HepG2 (cell line): Measurements from ENCODE around the gene SRPRB. TPM values are rescaled to one million over a fixed set of nuclear protein-coding genes. Genes with fewer than 3 reads are reported as not detected.

Source experiments
- ATAC-seq: fragments of 200-7000 bp; cut with Tn5 transposase; 3 replicates; pipeline ENCODE4 v1.9.1; 2020; ENCODE audit warnings: mild to moderate bottlenecking, moderate library complexity
- BruUV-seq: library from RNA; stranded (reverse); fragments of 400-500 nt; replicated peaks from 2 replicates; lab custom pipeline; 2021; lab: Mats Ljungman, UMichigan
- CTCF ChIA-PET: fragments of 300-600 bp; formaldehyde crosslinking; extraction: SDS; loops from one replicate; lab custom pipeline; 2021; ENCODE audit warnings: low total read pairs, inconsistent platforms, low intra/inter-chr PET ratio; lab: Yijun Ruan, JAX
- POLR2A ChIA-PET: fragments of 350-600 bp; sonication (Branson Sonifier 250); formaldehyde crosslinking; loops from one replicate; lab custom pipeline; 2020; ENCODE audit warnings: antibody characterized with exemption, inconsistent platforms; lab: Yijun Ruan, JAX
- DNase-seq: peaks from one replicate; pipeline ENCODE4 v3.0.0-alpha.2; 2015; ENCODE audit warnings: low spot score
- FAIRE-seq: peaks from 3 replicates; lab custom pipeline; 2011; peaks lifted over from hg19 to GRCh38; lab: Jason Lieb, UNC
- H2AFZ ChIP-seq: one replicate; pipeline ENCODE4 v1.6.1; 2011; ENCODE audit warnings: low read length, inconsistent platforms
- H3K27ac ChIP-seq: fragments of 300-600 bp; 3 replicates; pipeline ENCODE4 v1.8.0; 2011; ENCODE audit warnings: mixed run types, mild to moderate bottlenecking, mixed read lengths, low read length, inconsistent platforms; ENCODE audit not compliant: insufficient read depth; ENCODE audit errors: extremely low read length
- H3K27me3 ChIP-seq, 2 experiments: fragments of 200-600 bp in 1 of 2; 2 replicates in 1 of 2; 3 replicates in 1 of 2; pipeline versions ENCODE4 v1.6.0 to v1.8.0; 2011; ENCODE audit warnings: low read length in 2 of 2, mild to moderate bottlenecking in 2 of 2, moderate library complexity in 2 of 2, inconsistent platforms in 1 of 2; ENCODE audit not compliant: insufficient read depth in 2 of 2, control insufficient read depth in 1 of 2
- H3K36me3 ChIP-seq, 2 experiments: fragments of 200-600 bp in 1 of 2; replicated peaks in 1 of 2; 2 replicates in 1 of 2; 3 replicates in 1 of 2; pipeline versions ENCODE4 v1.5.1 to v1.8.0; 2011; ENCODE audit warnings: low read length in 2 of 2, inconsistent platforms in 1 of 2; ENCODE audit not compliant: insufficient read depth in 2 of 2, control insufficient read depth in 1 of 2
- H3K4me1 ChIP-seq: 2 replicates; pipeline ENCODE4 v1.5.1; 2012; ENCODE audit warnings: low read length, inconsistent platforms; ENCODE audit not compliant: insufficient read depth
- H3K4me2 ChIP-seq: 2 replicates; pipeline ENCODE4 v1.6.0; 2011; ENCODE audit warnings: low read depth, low read length, inconsistent platforms
- H3K4me3 ChIP-seq, 3 experiments: fragments of 200-600 bp in 1 of 3; sonication (generic), shearing (Covaris generic) in 1 of 3; replicated peaks in 1 of 3; 2 replicates each; pipeline ENCODE4 v1.5.1; 2011 to 2016; ENCODE audit warnings: low read length in 3 of 3, inconsistent platforms in 2 of 3, low read depth in 2 of 3, mild to moderate bottlenecking in 2 of 3, control low read depth in 1 of 3, mixed read lengths in 1 of 3; ENCODE audit not compliant: insufficient read depth in 1 of 3
- H3K79me2 ChIP-seq: one replicate; pipeline ENCODE4 v1.6.1; 2011; ENCODE audit warnings: low read length, inconsistent platforms; ENCODE audit not compliant: insufficient read depth
- H3K9ac ChIP-seq: 2 replicates; pipeline ENCODE4 v1.6.0; 2011; ENCODE audit warnings: mild to moderate bottlenecking, low read depth, low read length, inconsistent platforms; ENCODE audit not compliant: insufficient read depth
- H3K9me3 ChIP-seq: 2 replicates; pipeline ENCODE4 v1.5.1; 2012; ENCODE audit warnings: mild to moderate bottlenecking, low read length
- H4K20me1 ChIP-seq: 2 replicates; pipeline ENCODE4 v1.6.0; 2011; ENCODE audit warnings: inconsistent platforms, mild to moderate bottlenecking, low read length, moderate library complexity; ENCODE audit not compliant: insufficient read depth
- ARID3A ChIP-seq: IDR thresholded peaks from 2 replicates; pipeline ENCODE4 v1.6.1; 2012; ENCODE audit warnings: low read depth, low read length, improper control_type of control experiment
- CEBPG ChIP-seq: IDR thresholded peaks from 2 replicates; pipeline ENCODE4 v1.6.1; 2016
- CREM ChIP-seq, 2 experiments: sonication (generic) in 1 of 2; formaldehyde crosslinking in 1 of 2; IDR thresholded peaks; 2 replicates each; pipeline versions ENCODE4 v1.4.0 to v1.6.1; 2016 to 2020; ENCODE audit warnings: antibody characterized with exemption in 1 of 2, mild to moderate bottlenecking in 1 of 2, missing genetic modification reagents in 1 of 2
- DPF2 ChIP-seq: sonication (generic); formaldehyde crosslinking; IDR thresholded peaks from 2 replicates; pipeline ENCODE4 v1.4.0; 2020; ENCODE audit warnings: mild to moderate bottlenecking, low read depth, missing genetic modification reagents, borderline replicate concordance
- EP300 ChIP-seq, 3 experiments: sonication (generic) in 1 of 3; formaldehyde crosslinking in 1 of 3; IDR thresholded peaks; 2 replicates each; pipeline versions ENCODE4 v1.5.1 to v1.6.1; 2011 to 2020; ENCODE audit warnings: low read depth in 2 of 3, low read length in 2 of 3, borderline replicate concordance in 1 of 3, improper control_type of control experiment in 1 of 3, mild to moderate bottlenecking in 1 of 3, missing genetic modification reagents in 1 of 3, moderate library complexity in 1 of 3
- MAFK ChIP-seq, 2 experiments: IDR thresholded peaks in 1 of 2; conservative IDR thresholded peaks in 1 of 2; 2 replicates each; pipeline ENCODE4 v1.6.1; 2011; ENCODE audit warnings: improper control_type of control experiment in 2 of 2, low read length in 2 of 2
- MIER3 ChIP-seq: IDR thresholded peaks from 2 replicates; pipeline ENCODE4 v1.6.1; 2016; ENCODE audit warnings: missing compliant biosample characterization, borderline replicate concordance
- MTERF4 ChIP-seq: sonication (generic); formaldehyde crosslinking; IDR thresholded peaks from 2 replicates; pipeline ENCODE4 v1.8.0; 2023; ENCODE audit warnings: mild to moderate bottlenecking, missing genetic modification reagents
- PBX2 ChIP-seq: IDR thresholded peaks from 2 replicates; pipeline ENCODE4 v1.6.1; 2016; ENCODE audit warnings: control low read depth
- RBM39 ChIP-seq: fragments of 200-400 bp; formaldehyde crosslinking; IDR thresholded peaks from one replicate; pipeline ENCODE4 v1.6.1; 2018; ENCODE audit warnings: antibody characterized with exemption, mild to moderate bottlenecking, low read depth, low read length; ENCODE audit not compliant: poor library complexity, severe bottlenecking
- RFXAP ChIP-seq: sonication (generic); formaldehyde crosslinking; IDR thresholded peaks from 2 replicates; pipeline ENCODE4 v1.4.0; 2020; ENCODE audit warnings: missing genetic modification reagents, borderline replicate concordance
- RXRB ChIP-seq: IDR thresholded peaks from 2 replicates; pipeline ENCODE4 v1.6.1; 2016; ENCODE audit warnings: borderline replicate concordance, missing genetic modification reagents, missing compliant biosample characterization
- STAT5B ChIP-seq: sonication (generic); formaldehyde crosslinking; IDR thresholded peaks from 2 replicates; pipeline ENCODE4 v1.4.0; 2020; ENCODE audit warnings: missing genetic modification reagents
- ZBTB21 ChIP-seq: sonication (generic); formaldehyde crosslinking; IDR thresholded peaks from 2 replicates; pipeline ENCODE4 v1.4.0; 2020; ENCODE audit warnings: missing genetic modification reagents
- ZBTB46 ChIP-seq: sonication (generic); formaldehyde crosslinking; IDR thresholded peaks from 2 replicates; pipeline ENCODE4 v1.4.0; 2020; ENCODE audit warnings: mild to moderate bottlenecking, missing genetic modification reagents, borderline replicate concordance
- ZNF136 ChIP-seq: sonication (generic); formaldehyde crosslinking; IDR thresholded peaks from 2 replicates; pipeline ENCODE4 v1.8.1; 2022; ENCODE audit warnings: low read depth, mild to moderate bottlenecking, moderate library complexity, missing genetic modification reagents
- ZNF143 ChIP-seq: sonication (generic); formaldehyde crosslinking; IDR thresholded peaks from 2 replicates; pipeline ENCODE4 v1.4.0; 2020; ENCODE audit warnings: missing genetic modification reagents
- ZNF792 ChIP-seq: IDR thresholded peaks from 2 replicates; pipeline ENCODE4 v1.6.1; 2016
- WGBS: methylation state at CpG from one replicate; pipeline ENCODE4 v1.1.6; 2017; ENCODE audit warnings: low lambda C conversion rate; 5-methylcytosine and 5-hydroxymethylcytosine counted together
- in situ Hi-C: cut with HindIII; loops from 2 replicates; pipeline ENCODE4 v1.10.0; 2017; ENCODE audit warnings: low pct_unique_long_range_greater_than_20kb; ENCODE audit not compliant: extremely low pct_ligation_motif_present
- intact Hi-C: fragments of 100-400 bp; cut with micrococcal nuclease; formaldehyde crosslinking; loops from one replicate; pipeline ENCODE4 v1.10.0; 2022; ENCODE audit not compliant: unreplicated experiment
- polyA plus RNA-seq, 8 experiments: library from polyadenylated mRNA; depleted of rRNA in 3 of 8; stranded (reverse) in 7 of 8; unstranded in 1 of 8; fragments of >200 nt; fragmentation: Illumina TruSeq in 4 of 8; extraction: Trizol in 4 of 8; gene quantifications; 2 replicates each; pipeline versions ENCODE4 v1.2.1 to v1.2.3, GENCODE V29; 2011 to 2016; ENCODE audit warnings: low read depth in 4 of 8, missing spikeins in 1 of 8, mixed read lengths in 1 of 8; ENCODE audit not compliant: insufficient read depth in 1 of 8
- total RNA-seq, 5 experiments: library from RNA; depleted of rRNA; stranded (reverse); fragments of >200 nt; fragmentation: Illumina TruSeq; extraction: Trizol; gene quantifications; 2 replicates each; pipeline ENCODE4 v1.2.3, GENCODE V29; 2016; ENCODE audit warnings: low read depth in 1 of 5

SRPRB gene
- total and polyA plus RNA-seq, 2 of the 13 experiments (the other 11 are each of a cell fraction or from before 2014, with no cell fraction given), result 41.0 to 111 TPM

GRCh38 chr3:133799794-133800585 lies 5.6 kb upstream of the SRPRB start:
- POLR2A ChIA-PET, result interaction anchor here (0.8 to 1.1 kb wide), 4 partner anchors 18 to 227 kb away, joined by 3 to 5 read pairs (median 3); partner anchors contain the start of genes CDV3 and TF
- ATAC-seq (peak; percentile 96), FAIRE-seq (no peak), DNase-seq (peak; percentile 69)
- 21% methylated on average over 6 of the region's 7 CpGs for WGBS
- Histone ChIP-seq H3K9me3 (peaks cover 3% of the 10 kb centered on the region; the same call in 1 of the 2 replicates), H2AFZ (no peak overlapping the region), H3K9ac (no peak overlapping the region), H3K79me2 (no peaks in the 10 kb centered on the region), H3K27me3 (no peaks in the 10 kb centered on the region), H3K27ac (no peak overlapping the region), H3K4me2 (peak overlapping the region; percentile 25), H4K20me1 (no peaks in the 10 kb centered on the region), H3K4me3 (no peak overlapping the region), H3K4me1 (peaks cover 19% of the 10 kb centered on the region), H3K36me3 (no peaks in the 10 kb centered on the region)
- in situ Hi-C loops, result no loop called here
- CTCF ChIA-PET, result no interaction called here
- intact Hi-C loops, result no loop called here
- BruUV-seq, result no TSS peak
- TF ChIP-seq CREM (IDR thresholded peaks at IDR 0.05) (no peak), CREM (CRISPR knock-in tag; IDR thresholded peaks at IDR 0.05) (no peak), ZNF792 (CRISPR knock-in tag) (no peak), EP300 (IDR thresholded peaks at IDR 0.05; ENCODE audit: low read depth in 2 of 2, low read length in 2 of 2) (no peak), EP300 (CRISPR knock-in tag; IDR thresholded peaks at IDR 0.05; ENCODE audit: borderline replicate concordance) (no peak), CEBPG (CRISPR knock-in tag) (peak; percentile 78), ZNF136 (CRISPR knock-in tag) (no peak), ZBTB21 (peak; percentile 67), DPF2 (no peak), RFXAP (CRISPR knock-in tag) (no peak), MIER3 (no peak), MTERF4 (CRISPR knock-in tag) (no peak), RXRB (CRISPR knock-in tag) (no peak), STAT5B (CRISPR knock-in tag) (no peak), ARID3A (peak; percentile 73), ZBTB46 (CRISPR knock-in tag) (no peak), MAFK (conservative IDR thresholded peaks at IDR 0.05 in 1 of 2, IDR thresholded peaks at IDR 0.05 in 1 of 2; ENCODE audit: low read length in 2 of 2) (no peak), RBM39 (no peak), ZNF143 (CRISPR knock-in tag) (no peak), PBX2 (CRISPR knock-in tag) (no peak)
